SK-N-SH treated with all-trans-retinoic acid at 6 μM for 48 hours (cell line): ENCODE measurements around the gene AXIN2.
A peak's percentile ranks its signal among the peaks of the same experiment; 100 is the strongest.

Experiments used
- ATAC-seq: fragments of 200-7000 bp; cut with Tn5 transposase; 3 replicates; pipeline ENCODE4 v1.9.1; 2020; ENCODE audit warnings: mild to moderate bottlenecking, moderate library complexity
- ARNTL ChIP-seq: fragments of 450-650 bp; formaldehyde crosslinking; IDR thresholded peaks from 2 replicates; pipeline ENCODE4 v1.5.0; 2020; ENCODE audit warnings: low read depth, mild to moderate bottlenecking, moderate library complexity, borderline replicate concordance
- BACH2 ChIP-seq: fragments of 250-450 bp; sonication (Bioruptor Pico); IDR thresholded peaks from 2 replicates; pipeline ENCODE4 v1.9.0; 2021; ENCODE audit warnings: mild to moderate bottlenecking, borderline replicate concordance
- CREB5 ChIP-seq: fragments of 250-450 bp; sonication (Bioruptor Pico); IDR thresholded peaks from 2 replicates; pipeline ENCODE4 v1.5.1; 2020; ENCODE audit warnings: low read depth, mild to moderate bottlenecking, moderate library complexity
- CSDC2 ChIP-seq: fragments of 250-450 bp; sonication (Bioruptor Pico); IDR thresholded peaks from 2 replicates; pipeline ENCODE4 v1.5.0; 2020; ENCODE audit warnings: mild to moderate bottlenecking, moderate library complexity
- CSRNP3 ChIP-seq: fragments of 250-450 bp; sonication (Bioruptor Pico); IDR thresholded peaks from 2 replicates; pipeline ENCODE4 v1.5.1; 2021; ENCODE audit warnings: mild to moderate bottlenecking, moderate library complexity
- ESRRG ChIP-seq: fragments of 250-450 bp; sonication (Bioruptor Pico); IDR thresholded peaks from 2 replicates; pipeline ENCODE4 v1.6.1; 2021; ENCODE audit warnings: mild to moderate bottlenecking
- ISL1 ChIP-seq: fragments of 250-450 bp; sonication (Bioruptor Pico); IDR thresholded peaks from 2 replicates; pipeline ENCODE4 v2.1.2; 2022; ENCODE audit warnings: mild to moderate bottlenecking, moderate library complexity
- OSR1 ChIP-seq: fragments of 250-450 bp; sonication (Bioruptor Pico); IDR thresholded peaks from 2 replicates; pipeline ENCODE4 v1.8.0; 2022; ENCODE audit warnings: moderate library complexity, mild to moderate bottlenecking, inconsistent platforms
- PATZ1 ChIP-seq: fragments of 250-450 bp; sonication (Bioruptor Pico); IDR thresholded peaks from 2 replicates; pipeline ENCODE4 v1.8.0; 2020; ENCODE audit warnings: mild to moderate bottlenecking, moderate library complexity, borderline replicate concordance
- POU6F1 ChIP-seq: fragments of 250-450 bp; sonication (Bioruptor Pico); IDR thresholded peaks from 2 replicates; pipeline ENCODE4 v1.8.0; 2021; ENCODE audit warnings: low read depth, mild to moderate bottlenecking, moderate library complexity, borderline replicate concordance
- PPARA ChIP-seq: fragments of 250-450 bp; sonication (Bioruptor Pico); IDR thresholded peaks from 2 replicates; pipeline ENCODE4 v1.5.0; 2020; ENCODE audit warnings: mild to moderate bottlenecking, borderline replicate concordance
- SNAI2 ChIP-seq: fragments of 250-450 bp; sonication (Bioruptor Pico); IDR thresholded peaks from 2 replicates; pipeline ENCODE4 v1.5.0; 2020; ENCODE audit warnings: mild to moderate bottlenecking, moderate library complexity
- TCF4 ChIP-seq: fragments of 250-450 bp; sonication (Bioruptor Pico); IDR thresholded peaks from 2 replicates; pipeline ENCODE4 v1.8.0; 2021; ENCODE audit warnings: mild to moderate bottlenecking, moderate library complexity, borderline replicate concordance
- TOX ChIP-seq: fragments of 250-450 bp; sonication (Bioruptor Pico); IDR thresholded peaks from 2 replicates; pipeline ENCODE4 v1.8.0; 2021; ENCODE audit warnings: mild to moderate bottlenecking, moderate library complexity, borderline replicate concordance
- TSHZ2 ChIP-seq: fragments of 250-450 bp; sonication (Bioruptor Pico); IDR thresholded peaks from 2 replicates; pipeline ENCODE4 v1.5.0; 2020; ENCODE audit warnings: mild to moderate bottlenecking, moderate library complexity
- ZC3H10 ChIP-seq: fragments of 250-450 bp; sonication (Bioruptor Pico); IDR thresholded peaks from 2 replicates; pipeline ENCODE4 v1.5.1; 2021; ENCODE audit warnings: mild to moderate bottlenecking, moderate library complexity
- ZFP3 ChIP-seq: fragments of 250-450 bp; sonication (Bioruptor Pico); IDR thresholded peaks from 2 replicates; pipeline ENCODE4 v1.5.0; 2020; ENCODE audit warnings: mild to moderate bottlenecking, moderate library complexity
- ZNF70 ChIP-seq: fragments of 450-650 bp; formaldehyde crosslinking; IDR thresholded peaks from 2 replicates; pipeline ENCODE4 v1.5.0; 2020; ENCODE audit warnings: mild to moderate bottlenecking, moderate library complexity
- ZNF8 ChIP-seq: fragments of 450-650 bp; formaldehyde crosslinking; IDR thresholded peaks from 2 replicates; pipeline ENCODE4 v1.5.0; 2020; ENCODE audit warnings: mild to moderate bottlenecking, moderate library complexity

AXIN2 gene

GRCh38 chr17:65587534-65588180, 26.2 kb upstream of the AXIN2 start:
- no peak for ATAC-seq
- no peak for TF ChIP-seq TCF4 (CRISPR knock-in tag)

- TF ChIP-seq TOX (CRISPR knock-in tag) (no peak), SNAI2 (no peak), TCF4 (CRISPR knock-in tag) (no peak), ARNTL (CRISPR knock-in tag) (no peak)
- ATAC-seq: no peak
Measured at GRCh38 chr17:65586899-65587298, 25.5 kb upstream of the AXIN2 start.

- peak; percentile 30 for ATAC-seq
- TF ChIP-seq ZC3H10: no peak
- no peak for TF ChIP-seq ZFP3 (CRISPR knock-in tag)
- TF ChIP-seq CSDC2 (CRISPR knock-in tag): no peak
- no peak for TF ChIP-seq TSHZ2 (CRISPR knock-in tag)
- no peak for TF ChIP-seq PATZ1
- TF ChIP-seq PPARA (CRISPR knock-in tag): no peak
- no peak for TF ChIP-seq CSRNP3 (CRISPR knock-in tag)
- TF ChIP-seq BACH2 (CRISPR knock-in tag): no peak
- no peak for TF ChIP-seq TOX (CRISPR knock-in tag)
- TF ChIP-seq ZNF70: no peak
- TF ChIP-seq ISL1 (CRISPR knock-in tag): no peak
- no peak for TF ChIP-seq ESRRG (CRISPR knock-in tag)
- TF ChIP-seq ZNF8 (CRISPR knock-in tag): no peak
- no peak for TF ChIP-seq POU6F1 (CRISPR knock-in tag)
- TF ChIP-seq OSR1 (CRISPR knock-in tag): no peak
- TF ChIP-seq CREB5 (CRISPR knock-in tag): no peak
- TF ChIP-seq ARNTL (CRISPR knock-in tag): no peak
- no peak for TF ChIP-seq SNAI2
Measured at GRCh38 chr17:65584604-65585521, 23.4 kb upstream of the AXIN2 start.
